HEK293 (cell line): ENCODE data around the gene MRGPRE.

Experiments
- CTCF ChIA-PET: fragments of 350-600 bp; formaldehyde crosslinking; extraction: SDS; loops from one replicate; lab custom pipeline; 2021; ENCODE audit warnings: antibody characterized with exemption; lab: Yijun Ruan, JAX
- POLR2A ChIA-PET: fragments of 300-600 bp; formaldehyde crosslinking; extraction: SDS; loops from one replicate; lab custom pipeline; 2020; ENCODE audit warnings: antibody characterized with exemption, inconsistent platforms; lab: Yijun Ruan, JAX
- H3K27ac ChIP-seq: fragments of 200-500 bp; sonication (Bioruptor generic); 2 replicates; pipeline ENCODE4 v1.5.1; 2014; ENCODE audit warnings: low read depth, low read length, control low read depth, inconsistent platforms; ENCODE audit errors: extremely low read depth
- H3K36me3 ChIP-seq, 2 experiments: fragments of 200-500 bp in 1 of 2; sonication (Bioruptor generic) in 1 of 2; 1 replicate in 1 of 2; 2 replicates in 1 of 2; pipeline ENCODE4 v1.5.1; 2014 to 2017; ENCODE audit warnings: inconsistent platforms in 2 of 2, low read length in 2 of 2; ENCODE audit not compliant: control insufficient read depth in 2 of 2, insufficient read depth in 1 of 2
- H3K4me1 ChIP-seq: fragments of 200-500 bp; sonication (Bioruptor generic); 2 replicates; pipeline ENCODE4 v1.5.1; 2014; ENCODE audit warnings: mild to moderate bottlenecking, low read length, inconsistent platforms; ENCODE audit not compliant: control insufficient read depth, insufficient read depth
- H3K4me3 ChIP-seq: 2 replicates; pipeline ENCODE4 v1.5.1; 2011; ENCODE audit warnings: low read depth, mild to moderate bottlenecking, control low read depth, low read length, moderate library complexity
- H3K9me3 ChIP-seq: fragments of 200-500 bp; sonication (Bioruptor generic); 2 replicates; pipeline ENCODE4 v1.5.1; 2014; ENCODE audit warnings: low read depth, low read length, inconsistent platforms; ENCODE audit not compliant: control insufficient read depth, insufficient read depth
- EGR2 ChIP-seq: fragments of 450-650 bp; formaldehyde crosslinking; IDR thresholded peaks from 2 replicates; pipeline ENCODE4 v1.5.1; 2016; ENCODE audit warnings: low read depth, missing biosample characterization, missing genetic modification characterization
- ZBTB1 ChIP-seq: fragments of 450-650 bp; formaldehyde crosslinking; IDR thresholded peaks from 2 replicates; pipeline ENCODE4 v1.5.1; 2016; ENCODE audit warnings: missing biosample characterization, missing genetic modification characterization
- ZNF146 ChIP-seq: fragments of 450-650 bp; formaldehyde crosslinking; IDR thresholded peaks from 2 replicates; pipeline ENCODE4 v1.5.1; 2016; ENCODE audit warnings: missing biosample characterization, missing genetic modification characterization
- ZNF274 ChIP-seq, 2 experiments: fragments of 200-500 bp in 1 of 2; fragments of 450-650 bp in 1 of 2; sonication (Bioruptor generic) in 1 of 2; formaldehyde crosslinking in 1 of 2; IDR thresholded peaks; 2 replicates each; pipeline versions ENCODE4 v1.5.1 to v1.6.1; 2014 to 2016; ENCODE audit warnings: borderline replicate concordance in 1 of 2, inconsistent platforms in 1 of 2, low read length in 1 of 2, missing biosample characterization in 1 of 2, missing genetic modification characterization in 1 of 2
- ZNF37A ChIP-seq: fragments of 450-650 bp; IDR thresholded peaks from 2 replicates; pipeline ENCODE4 v1.5.1; 2018; ENCODE audit warnings: missing biosample characterization, missing genetic modification characterization
- ZNF426 ChIP-seq: fragments of 450-650 bp; formaldehyde crosslinking; IDR thresholded peaks from 2 replicates; pipeline ENCODE4 v1.5.1; 2017; ENCODE audit warnings: missing biosample characterization, missing genetic modification characterization, mild to moderate bottlenecking, inconsistent platforms, moderate library complexity
- ZNF544 ChIP-seq: fragments of 450-650 bp; formaldehyde crosslinking; IDR thresholded peaks from 2 replicates; pipeline ENCODE4 v1.5.0; 2017; ENCODE audit warnings: missing biosample characterization, missing genetic modification characterization
- ZNF548 ChIP-seq: fragments of 450-650 bp; formaldehyde crosslinking; IDR thresholded peaks from 2 replicates; pipeline ENCODE4 v1.5.1; 2016; ENCODE audit warnings: missing biosample characterization, missing genetic modification characterization
- ZNF747 ChIP-seq: fragments of 450-650 bp; formaldehyde crosslinking; IDR thresholded peaks from 2 replicates; pipeline ENCODE4 v1.5.1; 2016; ENCODE audit warnings: missing biosample characterization, missing genetic modification characterization
- TF ChIP-seq, protein P1 (sequence below): fragments of 450-650 bp; formaldehyde crosslinking; IDR thresholded peaks from 2 replicates; pipeline ENCODE4 v1.5.1; 2016; ENCODE audit warnings: missing biosample characterization, missing genetic modification characterization
- TF ChIP-seq, protein P2 (sequence below): fragments of 450-650 bp; formaldehyde crosslinking; IDR thresholded peaks from 2 replicates; pipeline ENCODE4 v1.5.1; 2016; ENCODE audit warnings: missing biosample characterization, missing genetic modification characterization
- TF ChIP-seq, protein P3 (sequence below): fragments of 450-650 bp; formaldehyde crosslinking; IDR thresholded peaks from 2 replicates; pipeline ENCODE4 v1.5.1; 2016; ENCODE audit warnings: missing biosample characterization, missing genetic modification characterization
- TF ChIP-seq, protein P4 (sequence below): fragments of 450-650 bp; formaldehyde crosslinking; IDR thresholded peaks from 2 replicates; pipeline ENCODE4 v1.5.1; 2016; ENCODE audit warnings: missing biosample characterization, missing genetic modification characterization

MRGPRE gene

DNA sequence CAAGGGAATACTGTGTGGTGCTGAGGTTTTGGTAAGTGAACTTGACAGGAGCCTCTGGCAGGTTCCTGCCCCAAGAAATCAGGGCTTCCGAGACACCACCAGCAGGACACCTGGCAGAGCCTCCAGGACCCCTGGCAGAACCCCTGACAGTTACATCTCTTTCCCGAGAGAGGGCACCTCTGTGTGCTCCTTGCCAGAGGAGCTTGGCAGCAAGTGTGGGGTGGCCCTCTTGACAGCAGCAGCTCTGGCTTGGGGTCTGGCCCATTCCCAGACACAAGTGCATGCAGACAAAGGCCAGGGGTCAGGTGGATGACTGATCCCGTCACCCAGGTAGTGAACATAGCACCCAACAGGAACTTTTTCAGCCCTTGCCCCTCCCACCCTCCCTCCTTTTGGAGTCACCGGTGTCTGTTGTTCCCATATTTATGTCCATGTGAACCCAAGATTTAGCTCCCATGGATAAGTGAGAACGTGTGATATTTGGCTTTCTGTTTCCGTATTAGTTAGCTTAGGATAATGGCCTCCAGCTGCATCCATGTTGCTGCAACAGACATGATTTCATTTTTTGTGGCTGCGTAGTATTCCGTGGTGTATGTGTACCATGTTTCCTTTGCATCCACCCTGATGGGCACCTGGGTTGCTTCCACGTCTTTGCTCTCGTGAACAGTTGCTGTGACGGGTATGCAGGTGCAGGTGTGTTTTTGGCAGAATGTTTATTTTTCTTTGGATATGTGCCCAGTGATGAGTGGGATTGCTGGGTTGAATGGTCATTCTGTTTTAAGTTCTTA, 45.9 kb downstream of the MRGPRE start:
- ChIA-PET POLR2A (interaction anchor here (0.6 kb wide), 1 partner anchor 16 kb away, joined by 3 read pairs; no protein-coding TSS in a partner anchor), CTCF (no interaction called here)
- Histone ChIP-seq H3K4me3 (no peak overlapping the region), H3K27ac (no peak overlapping the region), H3K9me3 (no peaks in the 10 kb centered on the region), H3K4me1 (no peaks in the 10 kb centered on the region), H3K36me3 (no peaks in the 10 kb centered on the region)
- TF ChIP-seq ZNF548 (tag by site-specific recombination): no peak
- TF ChIP-seq ZNF274 (IDR thresholded peaks at IDR 0.05; ENCODE audit: low read length): no peak
- no peak for TF ChIP-seq ZNF274 (tag by site-specific recombination; IDR thresholded peaks at IDR 0.05; ENCODE audit: borderline replicate concordance)
- TF ChIP-seq, protein P1, sequence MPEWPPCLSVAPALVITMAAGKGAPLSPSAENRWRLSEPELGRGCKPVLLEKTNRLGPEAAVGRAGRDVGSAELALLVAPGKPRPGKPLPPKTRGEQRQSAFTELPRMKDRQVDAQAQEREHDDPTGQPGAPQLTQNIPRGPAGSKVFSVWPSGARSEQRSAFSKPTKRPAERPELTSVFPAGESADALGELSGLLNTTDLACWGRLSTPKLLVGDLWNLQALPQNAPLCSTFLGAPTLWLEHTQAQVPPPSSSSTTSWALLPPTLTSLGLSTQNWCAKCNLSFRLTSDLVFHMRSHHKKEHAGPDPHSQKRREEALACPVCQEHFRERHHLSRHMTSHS (tag by site-specific recombination): no peak
- no peak for TF ChIP-seq ZBTB1 (tag by site-specific recombination)
- no peak for TF ChIP-seq ZNF426 (tag by site-specific recombination)
- peak; percentile 66; the same call in 1 of the 2 replicates for TF ChIP-seq ZNF146 (tag by site-specific recombination)

DNA sequence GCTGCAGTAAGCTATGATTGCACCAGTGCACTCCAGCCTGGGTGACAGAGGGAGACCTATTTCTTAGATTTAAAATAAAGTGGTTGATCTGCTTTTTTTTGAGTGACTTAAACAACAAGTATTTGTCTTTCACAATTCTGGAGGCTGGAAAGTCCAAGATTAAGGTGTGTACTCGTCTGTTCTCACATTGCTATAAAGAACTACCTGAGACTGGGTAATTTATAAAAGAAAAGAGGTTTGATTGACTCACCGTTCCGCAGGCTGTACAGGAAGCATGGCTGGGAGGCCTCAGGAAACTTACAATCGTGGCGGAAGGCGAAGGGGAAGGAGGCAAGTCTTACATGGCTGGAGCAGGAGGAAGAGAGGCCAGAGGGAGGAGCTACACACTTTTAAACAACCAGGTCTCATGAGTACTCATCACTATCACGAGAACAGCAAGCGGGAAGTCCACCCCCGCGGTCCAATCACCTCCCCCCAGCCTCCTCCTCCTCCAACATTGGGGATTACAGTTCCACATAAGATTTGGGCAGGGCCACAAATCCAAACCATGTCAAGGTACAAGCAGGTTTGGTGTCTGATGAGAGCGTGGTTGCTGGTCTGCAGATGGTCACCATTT, 47.4 kb downstream of the MRGPRE start:
- Histone ChIP-seq H3K4me3 (no peak overlapping the region), H3K9me3 (no peaks in the 10 kb centered on the region), H3K4me1 (no peaks in the 10 kb centered on the region), H3K27ac (no peak overlapping the region), H3K36me3 (no peaks in the 10 kb centered on the region)
- POLR2A ChIA-PET: no interaction called here
- CTCF ChIA-PET: interaction anchor here (0.7 to 1.6 kb wide), 4 partner anchors 10 to 337 kb away, joined by 3 to 6 read pairs (median 4); no protein-coding TSS in a partner anchor
- TF ChIP-seq, protein P2, sequence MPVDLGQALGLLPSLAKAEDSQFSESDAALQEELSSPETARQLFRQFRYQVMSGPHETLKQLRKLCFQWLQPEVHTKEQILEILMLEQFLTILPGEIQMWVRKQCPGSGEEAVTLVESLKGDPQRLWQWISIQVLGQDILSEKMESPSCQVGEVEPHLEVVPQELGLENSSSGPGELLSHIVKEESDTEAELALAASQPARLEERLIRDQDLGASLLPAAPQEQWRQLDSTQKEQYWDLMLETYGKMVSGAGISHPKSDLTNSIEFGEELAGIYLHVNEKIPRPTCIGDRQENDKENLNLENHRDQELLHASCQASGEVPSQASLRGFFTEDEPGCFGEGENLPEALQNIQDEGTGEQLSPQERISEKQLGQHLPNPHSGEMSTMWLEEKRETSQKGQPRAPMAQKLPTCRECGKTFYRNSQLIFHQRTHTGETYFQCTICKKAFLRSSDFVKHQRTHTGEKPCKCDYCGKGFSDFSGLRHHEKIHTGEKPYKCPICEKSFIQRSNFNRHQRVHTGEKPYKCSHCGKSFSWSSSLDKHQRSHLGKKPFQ (tag by site-specific recombination): no peak
- TF ChIP-seq, protein P3, sequence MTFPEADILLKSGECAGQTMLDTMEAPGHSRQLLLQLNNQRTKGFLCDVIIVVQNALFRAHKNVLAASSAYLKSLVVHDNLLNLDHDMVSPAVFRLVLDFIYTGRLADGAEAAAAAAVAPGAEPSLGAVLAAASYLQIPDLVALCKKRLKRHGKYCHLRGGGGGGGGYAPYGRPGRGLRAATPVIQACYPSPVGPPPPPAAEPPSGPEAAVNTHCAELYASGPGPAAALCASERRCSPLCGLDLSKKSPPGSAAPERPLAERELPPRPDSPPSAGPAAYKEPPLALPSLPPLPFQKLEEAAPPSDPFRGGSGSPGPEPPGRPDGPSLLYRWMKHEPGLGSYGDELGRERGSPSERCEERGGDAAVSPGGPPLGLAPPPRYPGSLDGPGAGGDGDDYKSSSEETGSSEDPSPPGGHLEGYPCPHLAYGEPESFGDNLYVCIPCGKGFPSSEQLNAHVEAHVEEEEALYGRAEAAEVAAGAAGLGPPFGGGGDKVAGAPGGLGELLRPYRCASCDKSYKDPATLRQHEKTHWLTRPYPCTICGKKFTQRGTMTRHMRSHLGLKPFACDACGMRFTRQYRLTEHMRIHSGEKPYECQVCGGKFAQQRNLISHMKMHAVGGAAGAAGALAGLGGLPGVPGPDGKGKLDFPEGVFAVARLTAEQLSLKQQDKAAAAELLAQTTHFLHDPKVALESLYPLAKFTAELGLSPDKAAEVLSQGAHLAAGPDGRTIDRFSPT (tag by site-specific recombination): no peak
- TF ChIP-seq, protein P4, sequence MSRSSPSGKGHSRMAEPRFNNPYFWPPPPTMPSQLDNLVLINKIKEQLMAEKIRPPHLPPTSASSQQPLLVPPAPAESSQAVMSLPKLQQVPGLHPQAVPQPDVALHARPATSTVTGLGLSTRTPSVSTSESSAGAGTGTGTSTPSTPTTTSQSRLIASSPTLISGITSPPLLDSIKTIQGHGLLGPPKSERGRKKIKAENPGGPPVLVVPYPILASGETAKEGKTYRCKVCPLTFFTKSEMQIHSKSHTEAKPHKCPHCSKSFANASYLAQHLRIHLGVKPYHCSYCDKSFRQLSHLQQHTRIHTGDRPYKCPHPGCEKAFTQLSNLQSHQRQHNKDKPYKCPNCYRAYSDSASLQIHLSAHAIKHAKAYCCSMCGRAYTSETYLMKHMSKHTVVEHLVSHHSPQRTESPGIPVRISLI (tag by site-specific recombination): no peak
- TF ChIP-seq ZNF747: no peak
- no peak for TF ChIP-seq ZNF37A (tag by site-specific recombination)
- TF ChIP-seq ZNF544 (tag by site-specific recombination): no peak
- no peak for TF ChIP-seq ZNF274 (IDR thresholded peaks at IDR 0.05; ENCODE audit: low read length)
- no peak for TF ChIP-seq ZNF274 (tag by site-specific recombination; IDR thresholded peaks at IDR 0.05; ENCODE audit: borderline replicate concordance)
- TF ChIP-seq EGR2 (tag by site-specific recombination): no peak
